H1 (cell line): ENCODE measurements around the gene UPF1. TPM values are rescaled to one million over a fixed set of nuclear protein-coding genes. Genes with fewer than 3 reads are reported as not detected.

Experiments
- CTCF ChIA-PET: fragments of 300-600 bp; sonication (Branson Sonifier 250); formaldehyde crosslinking; loops from one replicate; lab custom pipeline; 2021; ENCODE audit not compliant: partially characterized antibody; lab: Charles Lee
- POLR2A ChIA-PET: fragments of 300-600 bp; sonication (Branson Sonifier 250); formaldehyde crosslinking; loops from one replicate; lab custom pipeline; 2021; ENCODE audit warnings: inconsistent platforms; ENCODE audit not compliant: partially characterized antibody; lab: Charles Lee
- DNase-seq, 2 experiments: peaks; one replicate each; pipeline versions ENCODE4 v3.0.0 to v3.0.0-alpha.2; 2010 to 2022; ENCODE audit warnings: low spot score in 2 of 2, low read depth in 1 of 2, mixed read lengths in 1 of 2
- FAIRE-seq: peaks from 2 replicates; lab custom pipeline; 2011; peaks lifted over from hg19 to GRCh38; lab: Jason Lieb, UNC
- H2AFZ ChIP-seq: 2 replicates; pipeline ENCODE4 v1.8.1; 2012; ENCODE audit warnings: low read length, inconsistent platforms
- H2AK5ac ChIP-seq: 2 replicates; pipeline ENCODE4 v1.6.1; 2013; ENCODE audit warnings: low read depth, low read length
- H2BK120ac ChIP-seq: replicated peaks from 2 replicates; pipeline ENCODE3; 2013; ENCODE audit warnings: low read depth, low read length, inconsistent platforms
- H2BK12ac ChIP-seq: 2 replicates; pipeline ENCODE4 v1.6.1; 2013; ENCODE audit warnings: low read depth, low read length
- H2BK15ac ChIP-seq: 2 replicates; pipeline ENCODE4 v1.6.1; 2013; ENCODE audit warnings: low read length
- H2BK20ac ChIP-seq: 2 replicates; pipeline ENCODE4 v1.6.1; 2013; ENCODE audit warnings: low read length
- H2BK5ac ChIP-seq: 2 replicates; pipeline ENCODE4 v1.6.1; 2013; ENCODE audit warnings: low read depth, low read length
- H3K14ac ChIP-seq: 2 replicates; pipeline ENCODE4 v1.6.1; 2013; ENCODE audit warnings: inconsistent platforms; ENCODE audit not compliant: insufficient read length
- H3K18ac ChIP-seq: 2 replicates; pipeline ENCODE4 v1.6.1; 2013; ENCODE audit warnings: low read length; ENCODE audit errors: extremely low read depth
- H3K23ac ChIP-seq: 2 replicates; pipeline ENCODE4 v1.6.1; 2013; ENCODE audit warnings: inconsistent platforms; ENCODE audit not compliant: insufficient read length
- H3K23me2 ChIP-seq: 2 replicates; pipeline ENCODE4 v1.6.1; 2013; ENCODE audit warnings: low read depth, low read length
- H3K27ac ChIP-seq: 2 replicates; pipeline ENCODE4 v1.6.1; 2011; ENCODE audit warnings: low read depth, low read length, inconsistent platforms
- H3K27me3 ChIP-seq, 4 experiments: replicated peaks in 1 of 4; 1 replicate in 1 of 4; 2 replicates in 3 of 4; pipeline versions ENCODE4 v1.6.1 to v1.8.1; 2011 to 2013; ENCODE audit warnings: low read length in 3 of 4, mild to moderate bottlenecking in 3 of 4, inconsistent platforms in 2 of 4, mixed read lengths in 2 of 4, moderate library complexity in 1 of 4; ENCODE audit not compliant: control insufficient read depth in 3 of 4, insufficient read depth in 3 of 4; ENCODE audit errors: extremely low read depth in 1 of 4
- H3K36me3 ChIP-seq, 4 experiments: 2 replicates each; pipeline versions ENCODE4 v1.6.1 to v1.8.1; 2011 to 2013; ENCODE audit warnings: mild to moderate bottlenecking in 4 of 4, low read length in 3 of 4, moderate library complexity in 2 of 4, control low read depth in 1 of 4, inconsistent platforms in 1 of 4; ENCODE audit not compliant: insufficient read depth in 4 of 4, control insufficient read depth in 2 of 4
- H3K4ac ChIP-seq: replicated peaks from 2 replicates; pipeline ENCODE3; 2013; ENCODE audit warnings: low read length, low read depth, mixed read lengths, inconsistent platforms; ENCODE audit not compliant: insufficient read length
- H3K4me1 ChIP-seq, 4 experiments: replicated peaks in 1 of 4; 1 replicate in 1 of 4; 2 replicates in 3 of 4; pipeline versions ENCODE4 v1.6.1 to v1.8.1; 2011 to 2013; ENCODE audit warnings: low read length in 3 of 4, inconsistent platforms in 2 of 4, mixed read lengths in 1 of 4; ENCODE audit not compliant: insufficient read depth in 4 of 4, control insufficient read depth in 3 of 4
- H3K4me2 ChIP-seq, 2 experiments: 2 replicates each; pipeline versions ENCODE4 v1.6.1 to v1.8.1; 2011 to 2013; ENCODE audit warnings: low read depth in 2 of 2, low read length in 2 of 2, control low read depth in 1 of 2, inconsistent platforms in 1 of 2, mild to moderate bottlenecking in 1 of 2; ENCODE audit not compliant: insufficient read depth in 1 of 2
- H3K4me3 ChIP-seq, 4 experiments: fragments of 200-600, 300-600 bp in 1 of 4; sonication (generic), shearing (Covaris generic), sonication (Bioruptor Twin) in 1 of 4; 2 replicates each; pipeline versions ENCODE4 v1.5.1 to v1.8.1; 2011 to 2016; ENCODE audit warnings: low read length in 4 of 4, low read depth in 3 of 4, control low read depth in 2 of 4, inconsistent platforms in 2 of 4, mild to moderate bottlenecking in 2 of 4, mixed read lengths in 1 of 4, moderate library complexity in 1 of 4; ENCODE audit not compliant: insufficient read depth in 2 of 4; ENCODE audit errors: extremely low read depth in 1 of 4
- H3K56ac ChIP-seq: replicated peaks from 2 replicates; pipeline ENCODE3; 2013; ENCODE audit warnings: low read depth, mild to moderate bottlenecking, mixed read lengths, low read length, inconsistent platforms; ENCODE audit not compliant: insufficient read length
- H3K79me1 ChIP-seq: 2 replicates; pipeline ENCODE4 v1.6.1; 2013; ENCODE audit warnings: low read depth, low read length, control low read depth
- H3K79me2 ChIP-seq, 2 experiments: 2 replicates each; pipeline versions ENCODE4 v1.6.1 to v1.8.1; 2012 to 2013; ENCODE audit warnings: low read length in 2 of 2, mild to moderate bottlenecking in 2 of 2, inconsistent platforms in 1 of 2; ENCODE audit not compliant: insufficient read depth in 2 of 2, control insufficient read depth in 1 of 2
- H3K9ac ChIP-seq, 4 experiments: replicated peaks in 1 of 4; 1 replicate in 1 of 4; 2 replicates in 3 of 4; pipeline versions ENCODE4 v1.6.1 to v1.8.1; 2011 to 2013; ENCODE audit warnings: low read depth in 3 of 4, low read length in 3 of 4, control low read depth in 2 of 4, mild to moderate bottlenecking in 2 of 4, moderate library complexity in 2 of 4, inconsistent platforms in 1 of 4; ENCODE audit errors: extremely low read depth in 1 of 4
- H3K9me3 ChIP-seq, 2 experiments: 2 replicates each; pipeline versions ENCODE4 v1.6.1 to v1.8.1; 2012 to 2013; ENCODE audit warnings: mild to moderate bottlenecking in 2 of 2, moderate library complexity in 2 of 2, control low read depth in 1 of 2, inconsistent platforms in 1 of 2, low read depth in 1 of 2, low read length in 1 of 2, mixed read lengths in 1 of 2; ENCODE audit not compliant: insufficient read depth in 2 of 2
- H4K20me1 ChIP-seq, 2 experiments: replicated peaks in 1 of 2; 2 replicates each; pipeline versions ENCODE3 to v1.8.1; 2011 to 2013; ENCODE audit warnings: inconsistent platforms in 2 of 2, low read length in 2 of 2, mild to moderate bottlenecking in 1 of 2; ENCODE audit not compliant: insufficient read depth in 2 of 2, control insufficient read depth in 1 of 2
- H4K5ac ChIP-seq: 2 replicates; pipeline ENCODE4 v1.6.1; 2013; ENCODE audit warnings: low read length, low read depth, mixed read lengths, inconsistent platforms; ENCODE audit not compliant: insufficient read length
- H4K8ac ChIP-seq: 2 replicates; pipeline ENCODE4 v1.8.0; 2013; ENCODE audit warnings: mild to moderate bottlenecking, moderate library complexity, low read length, inconsistent platforms; ENCODE audit not compliant: insufficient read depth; ENCODE audit errors: extremely low read depth
- H4K91ac ChIP-seq: replicated peaks from 2 replicates; pipeline ENCODE3; 2013; ENCODE audit warnings: low read length, mixed read lengths, inconsistent platforms; ENCODE audit not compliant: insufficient read length
- BRCA1 ChIP-seq: IDR thresholded peaks from 2 replicates; pipeline ENCODE4 v1.6.1; 2012; ENCODE audit warnings: low read depth, low read length, improper control_type of control experiment
- CBX8 ChIP-seq: fragments of 300-800, 300-1000 bp; sonication (generic); IDR thresholded peaks from 2 replicates; pipeline ENCODE4 v1.7.1; 2016; ENCODE audit warnings: low read depth, low read length, borderline replicate concordance
- CHD1 ChIP-seq: IDR thresholded peaks from 2 replicates; pipeline ENCODE4 v1.6.1; 2012; ENCODE audit warnings: low read depth, low read length, improper control_type of control experiment
- EGR1 ChIP-seq: IDR thresholded peaks from 2 replicates; pipeline ENCODE4 v1.6.1; 2011; ENCODE audit warnings: low read depth, low read length, borderline replicate concordance
- EP300 ChIP-seq, 2 experiments: IDR thresholded peaks; 1 replicate in 1 of 2; 2 replicates in 1 of 2; pipeline ENCODE4 v1.6.1; 2011 to 2012; ENCODE audit warnings: low read depth in 2 of 2, low read length in 2 of 2, mild to moderate bottlenecking in 2 of 2, borderline replicate concordance in 1 of 2, inconsistent platforms in 1 of 2, moderate library complexity in 1 of 2
- FOSL1 ChIP-seq: IDR thresholded peaks from 2 replicates; pipeline ENCODE4 v1.6.1; 2011; ENCODE audit warnings: mild to moderate bottlenecking, low read depth, low read length, moderate library complexity; ENCODE audit not compliant: insufficient read depth
- MAFK ChIP-seq: IDR thresholded peaks from 2 replicates; pipeline ENCODE4 v1.6.1; 2012; ENCODE audit warnings: low read depth, mild to moderate bottlenecking, improper control_type of control experiment, low read length
- NANOG ChIP-seq: IDR thresholded peaks from 2 replicates; pipeline ENCODE4 v1.6.1; 2011; ENCODE audit warnings: low read length, low read depth, mild to moderate bottlenecking, inconsistent platforms; ENCODE audit not compliant: insufficient read depth, poor library complexity, severe bottlenecking
- NRF1 ChIP-seq: IDR thresholded peaks from 2 replicates; pipeline ENCODE4 v1.6.1; 2011; ENCODE audit warnings: mild to moderate bottlenecking, low read depth, low read length, improper control_type of control experiment
- RFX5 ChIP-seq: IDR thresholded peaks from 2 replicates; pipeline ENCODE4 v1.6.1; 2011; ENCODE audit warnings: low read depth, low read length, improper control_type of control experiment, borderline replicate concordance
- SUZ12 ChIP-seq: fragments of 200-600 bp; sonication (generic); IDR thresholded peaks from 2 replicates; pipeline ENCODE4 v1.6.1; 2012; ENCODE audit warnings: mild to moderate bottlenecking, inconsistent platforms, low read length, moderate library complexity, mixed read lengths
- TCF12 ChIP-seq: IDR thresholded peaks from 2 replicates; pipeline ENCODE4 v1.6.1; 2011; ENCODE audit warnings: low read depth, mild to moderate bottlenecking, low read length
- ZNF274 ChIP-seq: IDR thresholded peaks from 2 replicates; pipeline ENCODE4 v1.7.0; 2012; ENCODE audit warnings: low read length, borderline replicate concordance; ENCODE audit errors: extremely low read depth
- WGBS, 2 experiments: shearing (Covaris generic) in 1 of 2; methylation state at CpG; one replicate each; pipeline versions ENCODE4 v1.1.6 to v1.1.7; 2013 to 2015; ENCODE audit warnings: low lambda C conversion rate in 2 of 2, mixed read lengths in 2 of 2, inconsistent platforms in 1 of 2, low coverage in 1 of 2, missing lambda C conversion rate in 1 of 2; ENCODE audit not compliant: insufficient replicate concordance in 2 of 2, insufficient coverage in 1 of 2, insufficient read length in 1 of 2; ENCODE audit errors: extremely low coverage in 1 of 2, missing lambda C conversion rate in 1 of 2; 5-methylcytosine and 5-hydroxymethylcytosine counted together
- polyA plus RNA-seq, 7 experiments: library from polyadenylated mRNA; depleted of rRNA in 3 of 7; stranded (reverse) in 5 of 7; unstranded in 2 of 7; fragments of >200 nt in 5 of 7; fragments of 200-250 nt in 2 of 7; gene quantifications; 1 replicate in 5 of 7; 2 replicates in 1 of 7; 4 replicates in 1 of 7; pipeline versions ENCODE4 v1.2.1 to v1.2.3, GENCODE V29; 2011 to 2013; ENCODE audit warnings: missing spikeins in 2 of 7, mixed read lengths in 2 of 7
- total RNA-seq: library from RNA; stranded (reverse); fragmentation: NEBNext Ultra II Directional; extraction: Animal tissue kit (Norgen Biotek cat#: 25700); gene quantifications from 2 replicates; pipeline ENCODE4 v1.2.1, GENCODE V29; 2021

The UPF1 gene
- total and polyA plus RNA-seq, 2 of the 8 experiments (the other 6 are each of a cell fraction or from before 2014, with no cell fraction given): 46.4 to 62.0 TPM

- no peak overlapping the region for H2BK20ac ChIP-seq
- no peaks in the 10 kb centered on the region for H3K4me1 ChIP-seq
- H4K5ac ChIP-seq: no peak overlapping the region
- H3K79me1 ChIP-seq: peaks cover 8% of the 10 kb centered on the region
- H4K20me1 ChIP-seq: peaks cover 6 to 23% of the 10 kb centered on the region in 2 experiments
- no peaks in the 10 kb centered on the region; a peak in 1 of 4 replicates for H3K79me2 ChIP-seq
- H3K14ac ChIP-seq: no peak overlapping the region
- H3K4ac ChIP-seq: no peak overlapping the region
- DNase-seq (no peak), FAIRE-seq (no peak)
- no peak overlapping the region for H3K9ac ChIP-seq
- H3K27ac ChIP-seq: no peak overlapping the region
- H4K8ac ChIP-seq: no peak overlapping the region
- H2BK15ac ChIP-seq: no peak overlapping the region
- no peak overlapping the region for H3K56ac ChIP-seq
- H3K36me3 ChIP-seq: peaks cover 0 to 26% (median 6%) of the 10 kb centered on the region in 4 experiments; a peak in 4 of 8 replicates
- no peak overlapping the region for H2BK12ac ChIP-seq
- no peaks in the 10 kb centered on the region for H3K9me3 ChIP-seq
- no peak overlapping the region for H3K18ac ChIP-seq
- H3K4me2 ChIP-seq: no peak overlapping the region
- H2BK5ac ChIP-seq: no peak overlapping the region
- CTCF ChIA-PET: interaction anchor here (1.0 to 7.8 kb wide), 5 partner anchors 10 to 91 kb away, joined by 3 to 34 read pairs (median 5); no protein-coding TSS in a partner anchor
- H2BK120ac ChIP-seq: no peak overlapping the region
- H3K23ac ChIP-seq: no peak overlapping the region
- no peaks in the 10 kb centered on the region for H3K27me3 ChIP-seq
- no peak overlapping the region for H3K4me3 ChIP-seq
- H4K91ac ChIP-seq: no peak overlapping the region
- 93% methylated on average over 16 of the region's 17 CpGs; no CpG with 5 or more reads in 1 of the 2 experiments for WGBS, 2 experiments
- no peak overlapping the region for H2AFZ ChIP-seq
- H3K23me2 ChIP-seq: no peaks in the 10 kb centered on the region
- POLR2A ChIA-PET: interaction anchor here (0.7 to 3.2 kb wide), 5 partner anchors 10 to 75 kb away, joined by 3 to 13 read pairs (median 4); partner anchors contain the start of genes COPE and DDX49
- H2AK5ac ChIP-seq: no peak overlapping the region
- TF ChIP-seq SUZ12: no peak
- no peak for TF ChIP-seq RFX5
- no peak for TF ChIP-seq BRCA1
- no peak for TF ChIP-seq TCF12
- no peak for TF ChIP-seq EGR1
- no peak for TF ChIP-seq ZNF274
- TF ChIP-seq NANOG: no peak
- TF ChIP-seq MAFK: no peak
- TF ChIP-seq EP300 (IDR thresholded peaks at IDR 0.05; ENCODE audit: borderline replicate concordance in 1 of 2, low read depth in 2 of 2, low read length in 2 of 2): no peak
- TF ChIP-seq NRF1: no peak
- TF ChIP-seq FOSL1: no peak
- no peak for TF ChIP-seq CHD1
- TF ChIP-seq CBX8: no peak
Measured at GRCh38 chr19:18908917-18909619, 77.3 kb downstream of the UPF1 start.
